A673 (cell line): ENCODE results near the gene SLC2A8. TPM values are rescaled to one million over a fixed set of nuclear protein-coding genes. Genes with fewer than 3 reads are reported as not detected.

Experiments used
- BruUV-seq: library from RNA; stranded (reverse); fragments of 400-500 nt; replicated peaks from 2 replicates; lab custom pipeline; 2021; lab: Mats Ljungman, UMichigan
- CTCF ChIA-PET: fragments of 300-600 bp; sonication (Branson Sonifier 250); formaldehyde crosslinking; loops from one replicate; lab custom pipeline; 2022; ENCODE audit warnings: antibody characterized with exemption; lab: Charles Lee
- POLR2A ChIA-PET: fragments of 300-600 bp; sonication (Branson Sonifier 250); formaldehyde crosslinking; loops from one replicate; lab custom pipeline; 2022; ENCODE audit warnings: antibody characterized with exemption; ENCODE audit not compliant: low non-redundant PET; lab: Charles Lee
- DNase-seq: peaks from one replicate; pipeline ENCODE4 v3.0.0-alpha.2; 2015; ENCODE audit warnings: low spot score
- H3K27ac ChIP-seq: fragments of 200-600 bp; sonication (generic); 2 replicates; pipeline ENCODE4 v1.5.1; 2016; ENCODE audit warnings: mixed run types, low read depth, mild to moderate bottlenecking, mixed read lengths, antibody characterized with exemption, low read length; ENCODE audit not compliant: poor library complexity, severe bottlenecking
- H3K27me3 ChIP-seq: fragments of 200-600 bp; sonication (generic); replicated peaks from 2 replicates; pipeline ENCODE4 v1.6.1; 2017; ENCODE audit warnings: mixed run types, low read depth, mild to moderate bottlenecking, mixed read lengths, antibody characterized with exemption, low read length; ENCODE audit not compliant: insufficient read depth, poor library complexity
- H3K36me3 ChIP-seq: fragments of 200-600 bp; sonication (generic); 2 replicates; pipeline ENCODE4 v1.6.1; 2016; ENCODE audit warnings: mixed run types, mild to moderate bottlenecking, mixed read lengths, antibody characterized with exemption, low read length; ENCODE audit not compliant: insufficient read depth, poor library complexity, severe bottlenecking
- H3K4me1 ChIP-seq: fragments of 200-600 bp; sonication (generic); 2 replicates; pipeline ENCODE4 v1.6.1; 2017; ENCODE audit warnings: mixed run types, mild to moderate bottlenecking, mixed read lengths, antibody characterized with exemption, low read length; ENCODE audit not compliant: insufficient read depth, poor library complexity, severe bottlenecking
- H3K4me3 ChIP-seq: fragments of 200-600 bp; sonication (generic); 2 replicates; pipeline ENCODE4 v1.5.1; 2016; ENCODE audit warnings: low read depth, mixed run types, mild to moderate bottlenecking, mixed read lengths, low read length; ENCODE audit not compliant: poor library complexity, severe bottlenecking
- H3K9me3 ChIP-seq: fragments of 200-600 bp; sonication (generic); 2 replicates; pipeline ENCODE4 v1.6.1; 2016; ENCODE audit warnings: mixed run types, low read depth, mild to moderate bottlenecking, mixed read lengths, antibody characterized with exemption, low read length; ENCODE audit not compliant: poor library complexity, severe bottlenecking
- EZH2 ChIP-seq: fragments of 200-600 bp; sonication (generic); IDR thresholded peaks from 2 replicates; pipeline ENCODE4 v1.6.1; 2017; ENCODE audit warnings: borderline replicate concordance, low read depth, mild to moderate bottlenecking, mixed read lengths, antibody characterized with exemption, low read length; ENCODE audit not compliant: poor library complexity, severe bottlenecking
- intact Hi-C: fragments of 100-400 bp; cut with micrococcal nuclease; formaldehyde crosslinking; loops from one replicate; pipeline ENCODE4 v1.10.0; 2022; ENCODE audit not compliant: unreplicated experiment
- total RNA-seq: library from RNA; stranded (reverse); gene quantifications from 2 replicates; pipeline ENCODE4 v1.2.3, GENCODE V29; 2021
- TF ChIP-seq, protein P1 (sequence below): fragments of 300-800, 200-600 bp; sonication (generic); conservative IDR thresholded peaks from 2 replicates; pipeline ENCODE4 v1.5.1; 2017; ENCODE audit warnings: low read depth, mild to moderate bottlenecking, antibody characterized with exemption, low read length, moderate library complexity, mixed read lengths

SLC2A8 gene
- total RNA-seq, 1 experiment from 2014 or later: 12.7 TPM

DNA sequence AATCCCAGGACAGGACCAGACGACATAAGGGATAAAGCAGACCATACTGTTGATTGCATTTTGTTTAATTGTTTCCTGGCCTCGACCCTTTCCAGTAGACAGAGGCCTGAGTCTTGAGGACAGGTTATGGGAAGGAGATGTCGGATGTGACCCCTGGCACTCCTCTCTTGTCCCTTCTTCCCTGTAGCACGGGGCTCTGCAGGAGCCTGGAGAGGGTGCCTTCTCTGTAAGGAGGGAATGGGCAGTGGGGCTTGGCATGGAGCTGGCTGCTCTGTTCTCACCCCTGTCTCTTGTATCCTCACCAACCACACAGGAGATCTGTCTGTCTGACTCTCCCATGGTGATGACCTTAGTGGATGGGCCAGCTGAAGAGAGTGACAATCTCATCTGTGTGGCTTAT lies 40.1 kb upstream of the SLC2A8 start:
- POLR2A ChIA-PET: no interaction called here
- no peak overlapping the region for H3K4me3 ChIP-seq
- no peaks in the 10 kb centered on the region for H3K27me3 ChIP-seq
- DNase-seq: no peak
- H3K9me3 ChIP-seq: no peaks in the 10 kb centered on the region
- CTCF ChIA-PET: no interaction called here
- no peaks in the 10 kb centered on the region for H3K36me3 ChIP-seq
- H3K4me1 ChIP-seq: no peaks in the 10 kb centered on the region
- no TSS peak for BruUV-seq
- intact Hi-C loops: no loop called here
- no peak for TF ChIP-seq EZH2
- TF ChIP-seq, protein P1, sequence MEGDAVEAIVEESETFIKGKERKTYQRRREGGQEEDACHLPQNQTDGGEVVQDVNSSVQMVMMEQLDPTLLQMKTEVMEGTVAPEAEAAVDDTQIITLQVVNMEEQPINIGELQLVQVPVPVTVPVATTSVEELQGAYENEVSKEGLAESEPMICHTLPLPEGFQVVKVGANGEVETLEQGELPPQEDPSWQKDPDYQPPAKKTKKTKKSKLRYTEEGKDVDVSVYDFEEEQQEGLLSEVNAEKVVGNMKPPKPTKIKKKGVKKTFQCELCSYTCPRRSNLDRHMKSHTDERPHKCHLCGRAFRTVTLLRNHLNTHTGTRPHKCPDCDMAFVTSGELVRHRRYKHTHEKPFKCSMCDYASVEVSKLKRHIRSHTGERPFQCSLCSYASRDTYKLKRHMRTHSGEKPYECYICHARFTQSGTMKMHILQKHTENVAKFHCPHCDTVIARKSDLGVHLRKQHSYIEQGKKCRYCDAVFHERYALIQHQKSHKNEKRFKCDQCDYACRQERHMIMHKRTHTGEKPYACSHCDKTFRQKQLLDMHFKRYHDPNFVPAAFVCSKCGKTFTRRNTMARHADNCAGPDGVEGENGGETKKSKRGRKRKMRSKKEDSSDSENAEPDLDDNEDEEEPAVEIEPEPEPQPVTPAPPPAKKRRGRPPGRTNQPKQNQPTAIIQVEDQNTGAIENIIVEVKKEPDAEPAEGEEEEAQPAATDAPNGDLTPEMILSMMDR: no peak
- H3K27ac ChIP-seq: no peak overlapping the region

DNA sequence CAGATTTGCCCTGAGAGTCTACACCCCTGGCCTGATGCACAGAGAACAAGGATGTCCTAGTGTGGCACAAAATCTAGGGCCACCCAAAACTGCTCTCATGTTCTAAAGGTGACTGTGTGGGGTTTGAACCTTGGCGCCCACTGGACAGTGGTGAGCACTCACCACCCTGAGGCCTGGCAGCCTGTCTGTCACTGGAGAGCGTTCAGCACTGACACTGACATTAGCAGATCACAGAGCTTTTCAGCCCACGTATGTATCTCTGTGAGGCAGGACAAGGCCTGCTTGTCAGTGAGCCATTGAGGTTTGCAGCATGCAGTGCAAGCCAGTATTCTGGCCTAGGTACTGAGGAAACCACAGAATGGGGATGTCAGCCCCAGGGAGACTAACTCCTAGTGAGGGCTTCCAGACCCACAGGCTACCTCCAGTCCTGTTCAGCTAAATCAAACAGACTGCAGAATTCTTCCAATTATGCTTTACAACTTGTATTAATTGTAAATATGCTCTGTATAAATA lies 38.9 kb upstream of the SLC2A8 start:
- no peak overlapping the region for H3K27ac ChIP-seq
- TF ChIP-seq EZH2: no peak
- TF ChIP-seq, protein P1: no peak
- no TSS peak for BruUV-seq

DNA sequence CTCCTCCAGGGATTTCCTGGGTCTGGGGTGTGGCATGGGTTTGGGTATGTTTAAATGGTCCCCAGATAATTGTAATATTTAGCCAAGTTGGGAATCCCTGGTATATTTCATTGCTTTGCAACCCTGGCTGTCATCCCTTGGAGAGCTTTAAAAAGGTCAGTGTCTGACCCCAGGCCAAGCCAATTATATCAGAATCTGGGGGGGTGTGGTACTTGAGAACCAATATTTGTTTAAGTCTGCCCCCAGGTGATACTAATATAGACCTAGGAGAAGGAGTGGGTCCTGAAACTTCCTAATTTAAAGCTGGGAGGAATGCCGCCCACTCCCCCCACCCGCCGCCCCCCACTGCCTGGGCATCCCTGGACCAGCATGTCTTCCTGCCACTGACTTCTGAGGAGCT lies 38.2 kb upstream of the SLC2A8 start:
- Histone ChIP-seq H3K27me3 (no peaks in the 10 kb centered on the region), H3K36me3 (no peaks in the 10 kb centered on the region), H3K9me3 (no peaks in the 10 kb centered on the region), H3K4me1 (no peaks in the 10 kb centered on the region), H3K4me3 (no peak overlapping the region), H3K27ac (no peak overlapping the region)
- no TSS peak for BruUV-seq
- CTCF ChIA-PET: no interaction called here
- DNase-seq: no peak
- POLR2A ChIA-PET: no interaction called here
- no peak for TF ChIP-seq EZH2
- TF ChIP-seq, protein P1: no peak
- intact Hi-C loops: no loop called here

More for the DNA sequence above, 38.9 kb upstream of the SLC2A8 start:
- Histone ChIP-seq H3K9me3 (no peaks in the 10 kb centered on the region), H3K27me3 (no peaks in the 10 kb centered on the region), H3K36me3 (no peaks in the 10 kb centered on the region), H3K4me1 (no peaks in the 10 kb centered on the region), H3K4me3 (no peak overlapping the region)
- POLR2A ChIA-PET: no interaction called here
- CTCF ChIA-PET: no interaction called here
- no peak for DNase-seq
- intact Hi-C loops: no loop called here
